Measurements from ENCODE around the gene CRBN.

The CRBN gene

GRCh38 chr3:3199306-3199705, 19.8 kb upstream of the CRBN start:
- H2AFZ ChIP-seq, result no peak overlapping the region
- no peak overlapping the region for H3K4me2 ChIP-seq (ENCODE audit: low read length)
- no peak for TF ChIP-seq CTCF (IDR thresholded peaks at IDR 0.05)
- no peak overlapping the region for H3K4me3 ChIP-seq (ENCODE audit: low read depth, low read length)
- H3K27ac ChIP-seq, result no peak overlapping the region
- no peaks in the 10 kb centered on the region for H3K27me3 ChIP-seq (ENCODE audit: control insufficient read depth, insufficient read depth, low read length)
- H3K36me3 ChIP-seq (ENCODE audit: control insufficient read depth, insufficient read depth, low read length), result no peaks in the 10 kb centered on the region
- no peaks in the 10 kb centered on the region for H3K79me2 ChIP-seq
- H3K9ac ChIP-seq, result no peak overlapping the region
- H3K4me1 ChIP-seq, result no peaks in the 10 kb centered on the region
- no peaks in the 10 kb centered on the region for H3K9me3 ChIP-seq (ENCODE audit: control insufficient read depth, low read length)

- no peak overlapping the region for H3K4me2 ChIP-seq (ENCODE audit: low read length)
- peak; percentile 52 for TF ChIP-seq CTCF (IDR thresholded peaks at IDR 0.05)
- H3K27me3 ChIP-seq (ENCODE audit: control insufficient read depth, insufficient read depth, low read length), result no peaks in the 10 kb centered on the region
- H3K36me3 ChIP-seq (ENCODE audit: control insufficient read depth, insufficient read depth, low read length), result no peaks in the 10 kb centered on the region
- no peak overlapping the region for H3K4me3 ChIP-seq (ENCODE audit: low read depth, low read length)
- no peaks in the 10 kb centered on the region for H3K79me2 ChIP-seq
- H3K4me1 ChIP-seq, result no peaks in the 10 kb centered on the region
- H3K27ac ChIP-seq, result no peak overlapping the region
- no peak overlapping the region for H3K9ac ChIP-seq
- H3K9me3 ChIP-seq (ENCODE audit: control insufficient read depth, low read length), result no peaks in the 10 kb centered on the region
- no peak overlapping the region for H2AFZ ChIP-seq
Observed at GRCh38 chr3:3196148-3196861, 16.8 kb upstream of the CRBN start.

- TF ChIP-seq CTCF (IDR thresholded peaks at IDR 0.05), result no peak
- Histone ChIP-seq H2AFZ (no peak overlapping the region), H3K4me3 (ENCODE audit: low read depth, low read length) (no peak overlapping the region), H3K27ac (no peak overlapping the region), H3K4me2 (ENCODE audit: low read length) (no peak overlapping the region), H3K27me3 (ENCODE audit: control insufficient read depth, insufficient read depth, low read length) (no peaks in the 10 kb centered on the region), H3K79me2 (no peaks in the 10 kb centered on the region), H3K4me1 (no peaks in the 10 kb centered on the region), H3K9ac (no peak overlapping the region), H3K9me3 (ENCODE audit: control insufficient read depth, low read length) (no peaks in the 10 kb centered on the region), H3K36me3 (ENCODE audit: control insufficient read depth, insufficient read depth, low read length) (no peaks in the 10 kb centered on the region)
Observed at GRCh38 chr3:3194861-3195260, 15.4 kb upstream of the CRBN start.

- no peak overlapping the region for H3K9ac ChIP-seq
- H3K4me2 ChIP-seq (ENCODE audit: low read length), result no peak overlapping the region
- no peaks in the 10 kb centered on the region for H3K36me3 ChIP-seq (ENCODE audit: control insufficient read depth, insufficient read depth, low read length)
- H3K79me2 ChIP-seq, result no peaks in the 10 kb centered on the region
- no peaks in the 10 kb centered on the region for H3K27me3 ChIP-seq (ENCODE audit: control insufficient read depth, insufficient read depth, low read length)
- no peaks in the 10 kb centered on the region for H3K9me3 ChIP-seq (ENCODE audit: control insufficient read depth, low read length)
- no peak for TF ChIP-seq CTCF (IDR thresholded peaks at IDR 0.05)
- no peak overlapping the region for H3K4me3 ChIP-seq (ENCODE audit: low read depth, low read length)
- H3K4me1 ChIP-seq, result no peaks in the 10 kb centered on the region
- no peak overlapping the region for H2AFZ ChIP-seq
- H3K27ac ChIP-seq, result no peak overlapping the region
Observed at GRCh38 chr3:3192286-3192675, 12.8 kb upstream of the CRBN start.

- no peak for TF ChIP-seq CTCF (IDR thresholded peaks at IDR 0.05)
- Histone ChIP-seq H3K4me2 (ENCODE audit: low read length) (no peak overlapping the region), H3K36me3 (ENCODE audit: control insufficient read depth, insufficient read depth, low read length) (no peaks in the 10 kb centered on the region), H3K79me2 (no peaks in the 10 kb centered on the region), H3K27ac (no peak overlapping the region), H3K4me3 (ENCODE audit: low read depth, low read length) (no peak overlapping the region), H3K27me3 (ENCODE audit: control insufficient read depth, insufficient read depth, low read length) (no peaks in the 10 kb centered on the region), H3K9me3 (ENCODE audit: control insufficient read depth, low read length) (no peaks in the 10 kb centered on the region), H2AFZ (no peak overlapping the region), H3K9ac (no peak overlapping the region), H3K4me1 (no peaks in the 10 kb centered on the region)
Observed at GRCh38 chr3:3191675-3192285, 12.3 kb upstream of the CRBN start.

Data from parathyroid adenoma (tissue), 2 donors.